HEK293 (cell line): ENCODE results near the gene CBX8.
A peak's percentile ranks its signal among the peaks of the same experiment; 100 is the strongest.

Experiments used
- BCL11A ChIP-seq: fragments of 450-650 bp; formaldehyde crosslinking; IDR thresholded peaks from 2 replicates; pipeline ENCODE4 v1.5.1; 2016; ENCODE audit warnings: low read depth, missing biosample characterization, missing genetic modification characterization
- BCL11B ChIP-seq: fragments of 450-650 bp; formaldehyde crosslinking; IDR thresholded peaks from 2 replicates; pipeline ENCODE4 v1.5.1; 2016; ENCODE audit warnings: low read depth, missing biosample characterization, missing genetic modification characterization
- MYNN ChIP-seq: fragments of 450-650 bp; formaldehyde crosslinking; IDR thresholded peaks from 2 replicates; pipeline ENCODE4 v1.5.1; 2016; ENCODE audit warnings: missing biosample characterization, missing genetic modification characterization, borderline replicate concordance
- SP2 ChIP-seq: fragments of 450-650 bp; formaldehyde crosslinking; IDR thresholded peaks from 2 replicates; pipeline ENCODE4 v1.5.1; 2016; ENCODE audit warnings: missing biosample characterization, missing genetic modification characterization
- ZNF140 ChIP-seq: fragments of 450-650 bp; formaldehyde crosslinking; IDR thresholded peaks from 2 replicates; pipeline ENCODE4 v1.5.1; 2016; ENCODE audit warnings: missing biosample characterization, missing genetic modification characterization
- ZNF169 ChIP-seq: fragments of 450-650 bp; formaldehyde crosslinking; IDR thresholded peaks from 2 replicates; pipeline ENCODE4 v1.5.1; 2016; ENCODE audit warnings: missing biosample characterization, missing genetic modification characterization
- ZNF174 ChIP-seq: fragments of 450-650 bp; formaldehyde crosslinking; IDR thresholded peaks from 2 replicates; pipeline ENCODE4 v1.5.0; 2017; ENCODE audit warnings: missing biosample characterization, mild to moderate bottlenecking, missing genetic modification characterization
- ZNF184 ChIP-seq: fragments of 450-650 bp; IDR thresholded peaks from 2 replicates; pipeline ENCODE4 v1.5.1; 2018; ENCODE audit warnings: missing biosample characterization, mild to moderate bottlenecking, missing genetic modification characterization
- ZNF202 ChIP-seq: fragments of 450-650 bp; formaldehyde crosslinking; IDR thresholded peaks from 2 replicates; pipeline ENCODE4 v1.5.1; 2016; ENCODE audit warnings: missing biosample characterization, missing genetic modification characterization, borderline replicate concordance
- ZNF214 ChIP-seq: fragments of 450-650 bp; formaldehyde crosslinking; IDR thresholded peaks from 2 replicates; pipeline ENCODE4 v1.5.1; 2017; ENCODE audit warnings: missing biosample characterization, mild to moderate bottlenecking, missing genetic modification characterization, borderline replicate concordance
- ZNF223 ChIP-seq: fragments of 450-650 bp; formaldehyde crosslinking; IDR thresholded peaks from 2 replicates; pipeline ENCODE4 v1.5.1; 2016; ENCODE audit warnings: missing biosample characterization, missing genetic modification characterization
- ZNF274 ChIP-seq, 2 experiments: fragments of 200-500 bp in 1 of 2; fragments of 450-650 bp in 1 of 2; sonication (Bioruptor generic) in 1 of 2; formaldehyde crosslinking in 1 of 2; IDR thresholded peaks; 2 replicates each; pipeline versions ENCODE4 v1.5.1 to v1.6.1; 2014 to 2016; ENCODE audit warnings: borderline replicate concordance in 1 of 2, inconsistent platforms in 1 of 2, low read length in 1 of 2, missing biosample characterization in 1 of 2, missing genetic modification characterization in 1 of 2
- ZNF341 ChIP-seq: fragments of 450-650 bp; formaldehyde crosslinking; IDR thresholded peaks from 2 replicates; pipeline ENCODE4; 2016; ENCODE audit warnings: low read depth, missing biosample characterization, missing genetic modification characterization
- ZNF391 ChIP-seq: fragments of 450-650 bp; formaldehyde crosslinking; IDR thresholded peaks from 2 replicates; pipeline ENCODE4 v1.5.1; 2016; ENCODE audit warnings: low read depth, missing biosample characterization, missing genetic modification characterization, borderline replicate concordance
- ZNF416 ChIP-seq: fragments of 450-650 bp; formaldehyde crosslinking; IDR thresholded peaks from 2 replicates; pipeline ENCODE4 v1.5.1; 2016; ENCODE audit warnings: missing biosample characterization, missing genetic modification characterization
- ZNF521 ChIP-seq: fragments of 450-650 bp; formaldehyde crosslinking; IDR thresholded peaks from 2 replicates; pipeline ENCODE4 v1.5.1; 2017; ENCODE audit warnings: missing biosample characterization, mild to moderate bottlenecking, missing genetic modification characterization
- ZNF585B ChIP-seq: fragments of 450-650 bp; formaldehyde crosslinking; IDR thresholded peaks from 2 replicates; pipeline ENCODE4 v1.5.1; 2016; ENCODE audit warnings: missing biosample characterization, missing genetic modification characterization
- ZNF623 ChIP-seq: fragments of 450-650 bp; formaldehyde crosslinking; IDR thresholded peaks from 2 replicates; pipeline ENCODE4 v1.5.1; 2016; ENCODE audit warnings: missing biosample characterization, missing genetic modification characterization
- ZNF654 ChIP-seq: fragments of 450-650 bp; formaldehyde crosslinking; IDR thresholded peaks from 2 replicates; pipeline ENCODE4 v1.5.1; 2016; ENCODE audit warnings: low read depth, missing biosample characterization, missing genetic modification characterization
- ZNF658 ChIP-seq: fragments of 450-650 bp; formaldehyde crosslinking; IDR thresholded peaks from 2 replicates; pipeline ENCODE4; 2016; ENCODE audit warnings: missing biosample characterization, missing genetic modification characterization
- ZSCAN23 ChIP-seq: fragments of 450-650 bp; formaldehyde crosslinking; IDR thresholded peaks from 2 replicates; pipeline ENCODE4 v1.5.1; 2016; ENCODE audit warnings: missing biosample characterization, missing genetic modification characterization
- ZXDB ChIP-seq: fragments of 450-650 bp; formaldehyde crosslinking; IDR thresholded peaks from 2 replicates; pipeline ENCODE4 v1.5.1; 2016; ENCODE audit warnings: missing biosample characterization, missing genetic modification characterization
- TF ChIP-seq, protein P1 (sequence below): fragments of 450-650 bp; formaldehyde crosslinking; IDR thresholded peaks from 2 replicates; pipeline ENCODE4 v1.5.1; 2017; ENCODE audit warnings: missing biosample characterization, missing genetic modification characterization
- TF ChIP-seq, protein P2 (sequence below): IDR thresholded peaks from 2 replicates; pipeline ENCODE4 v1.6.1; 2011; ENCODE audit warnings: mild to moderate bottlenecking, low read depth, low read length, borderline replicate concordance
- TF ChIP-seq, protein P3 (sequence below): fragments of 450-650 bp; formaldehyde crosslinking; IDR thresholded peaks from 2 replicates; pipeline ENCODE4 v1.5.1; 2016; ENCODE audit warnings: missing biosample characterization, missing genetic modification characterization
- TF ChIP-seq, protein P4 (sequence below): fragments of 450-650 bp; formaldehyde crosslinking; IDR thresholded peaks from 2 replicates; pipeline ENCODE4 v1.5.1; 2016; ENCODE audit warnings: missing biosample characterization, missing genetic modification characterization
- TF ChIP-seq, protein P5 (sequence below): fragments of 450-650 bp; formaldehyde crosslinking; optimal IDR thresholded peaks from 2 replicates; pipeline ENCODE3; 2016; ENCODE audit warnings: missing biosample characterization, mild to moderate bottlenecking, missing genetic modification characterization
- TF ChIP-seq, protein P6 (sequence below): fragments of 450-650 bp; formaldehyde crosslinking; IDR thresholded peaks from 2 replicates; pipeline ENCODE4 v1.5.1; 2016; ENCODE audit warnings: missing biosample characterization, missing genetic modification characterization

CBX8 gene

DNA sequence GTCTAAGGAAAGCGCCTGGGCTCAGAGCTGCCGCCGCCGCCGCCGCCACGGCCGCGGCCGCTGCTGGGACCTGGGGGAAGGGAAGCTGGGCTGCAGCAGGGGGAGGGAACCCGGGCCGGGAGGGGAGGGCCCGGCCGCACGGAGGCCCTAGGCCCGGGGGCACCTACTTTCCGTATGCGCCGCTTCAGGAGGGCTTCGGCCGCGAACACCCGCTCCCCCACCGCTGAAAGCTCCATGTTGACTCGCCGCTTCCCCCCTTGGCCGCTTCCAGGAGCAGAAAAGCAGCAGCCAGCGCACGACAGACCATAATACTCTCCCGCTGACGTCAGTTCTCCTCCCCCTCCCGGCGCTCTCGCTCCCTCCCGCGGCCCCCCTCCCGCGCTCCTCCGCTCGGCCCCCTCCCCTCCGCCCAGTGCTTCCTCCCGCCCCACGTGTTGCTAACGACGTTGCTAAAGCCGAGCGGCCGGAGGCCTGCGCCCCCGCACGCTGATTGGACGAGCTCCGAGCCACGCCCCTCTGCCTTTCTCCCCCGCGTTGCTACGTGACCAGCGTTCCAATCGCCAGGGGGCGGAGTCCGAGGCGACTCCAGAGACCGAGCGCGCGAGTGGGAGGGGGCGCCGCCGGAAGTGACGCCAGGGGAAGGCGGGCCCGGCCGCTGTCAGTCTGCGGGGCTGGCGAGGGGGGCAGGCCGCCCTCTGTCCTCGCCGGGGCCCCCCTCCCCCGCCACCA lies at the start of gene CBX8 (continued):
- TF ChIP-seq, protein P1, sequence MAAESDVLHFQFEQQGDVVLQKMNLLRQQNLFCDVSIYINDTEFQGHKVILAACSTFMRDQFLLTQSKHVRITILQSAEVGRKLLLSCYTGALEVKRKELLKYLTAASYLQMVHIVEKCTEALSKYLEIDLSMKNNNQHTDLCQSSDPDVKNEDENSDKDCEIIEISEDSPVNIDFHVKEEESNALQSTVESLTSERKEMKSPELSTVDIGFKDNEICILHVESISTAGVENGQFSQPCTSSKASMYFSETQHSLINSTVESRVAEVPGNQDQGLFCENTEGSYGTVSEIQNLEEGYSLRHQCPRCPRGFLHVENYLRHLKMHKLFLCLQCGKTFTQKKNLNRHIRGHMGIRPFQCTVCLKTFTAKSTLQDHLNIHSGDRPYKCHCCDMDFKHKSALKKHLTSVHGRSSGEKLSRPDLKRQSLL, result no peak
- no peak for TF ChIP-seq ZNF169
- TF ChIP-seq ZNF654 (tag by site-specific recombination), result no peak
- TF ChIP-seq ZSCAN23, result no peak
- TF ChIP-seq, protein P2, sequence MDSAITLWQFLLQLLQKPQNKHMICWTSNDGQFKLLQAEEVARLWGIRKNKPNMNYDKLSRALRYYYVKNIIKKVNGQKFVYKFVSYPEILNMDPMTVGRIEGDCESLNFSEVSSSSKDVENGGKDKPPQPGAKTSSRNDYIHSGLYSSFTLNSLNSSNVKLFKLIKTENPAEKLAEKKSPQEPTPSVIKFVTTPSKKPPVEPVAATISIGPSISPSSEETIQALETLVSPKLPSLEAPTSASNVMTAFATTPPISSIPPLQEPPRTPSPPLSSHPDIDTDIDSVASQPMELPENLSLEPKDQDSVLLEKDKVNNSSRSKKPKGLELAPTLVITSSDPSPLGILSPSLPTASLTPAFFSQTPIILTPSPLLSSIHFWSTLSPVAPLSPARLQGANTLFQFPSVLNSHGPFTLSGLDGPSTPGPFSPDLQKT, result no peak
- TF ChIP-seq MYNN, result no peak
- TF ChIP-seq, protein P3, sequence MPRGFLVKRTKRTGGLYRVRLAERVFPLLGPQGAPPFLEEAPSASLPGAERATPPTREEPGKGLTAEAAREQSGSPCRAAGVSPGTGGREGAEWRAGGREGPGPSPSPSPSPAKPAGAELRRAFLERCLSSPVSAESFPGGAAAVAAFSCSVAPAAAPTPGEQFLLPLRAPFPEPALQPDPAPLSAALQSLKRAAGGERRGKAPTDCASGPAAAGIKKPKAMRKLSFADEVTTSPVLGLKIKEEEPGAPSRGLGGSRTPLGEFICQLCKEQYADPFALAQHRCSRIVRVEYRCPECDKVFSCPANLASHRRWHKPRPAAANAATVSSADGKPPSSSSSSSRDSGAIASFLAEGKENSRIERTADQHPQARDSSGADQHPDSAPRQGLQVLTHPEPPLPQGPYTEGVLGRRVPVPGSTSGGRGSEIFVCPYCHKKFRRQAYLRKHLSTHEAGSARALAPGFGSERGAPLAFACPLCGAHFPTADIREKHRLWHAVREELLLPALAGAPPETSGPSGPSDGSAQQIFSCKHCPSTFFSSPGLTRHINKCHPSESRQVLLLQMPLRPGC (tag by site-specific recombination), result 0 out of 2 replicates have a peak, but pooled peaks have one; percentile 51
- TF ChIP-seq ZNF274 (IDR thresholded peaks at IDR 0.05; ENCODE audit: low read length), result no peak
- TF ChIP-seq ZNF274 (tag by site-specific recombination; IDR thresholded peaks at IDR 0.05; ENCODE audit: borderline replicate concordance), result no peak
- TF ChIP-seq ZNF202 (tag by site-specific recombination), result no peak
- TF ChIP-seq ZNF140 (tag by site-specific recombination), result no peak
- TF ChIP-seq, protein P4, sequence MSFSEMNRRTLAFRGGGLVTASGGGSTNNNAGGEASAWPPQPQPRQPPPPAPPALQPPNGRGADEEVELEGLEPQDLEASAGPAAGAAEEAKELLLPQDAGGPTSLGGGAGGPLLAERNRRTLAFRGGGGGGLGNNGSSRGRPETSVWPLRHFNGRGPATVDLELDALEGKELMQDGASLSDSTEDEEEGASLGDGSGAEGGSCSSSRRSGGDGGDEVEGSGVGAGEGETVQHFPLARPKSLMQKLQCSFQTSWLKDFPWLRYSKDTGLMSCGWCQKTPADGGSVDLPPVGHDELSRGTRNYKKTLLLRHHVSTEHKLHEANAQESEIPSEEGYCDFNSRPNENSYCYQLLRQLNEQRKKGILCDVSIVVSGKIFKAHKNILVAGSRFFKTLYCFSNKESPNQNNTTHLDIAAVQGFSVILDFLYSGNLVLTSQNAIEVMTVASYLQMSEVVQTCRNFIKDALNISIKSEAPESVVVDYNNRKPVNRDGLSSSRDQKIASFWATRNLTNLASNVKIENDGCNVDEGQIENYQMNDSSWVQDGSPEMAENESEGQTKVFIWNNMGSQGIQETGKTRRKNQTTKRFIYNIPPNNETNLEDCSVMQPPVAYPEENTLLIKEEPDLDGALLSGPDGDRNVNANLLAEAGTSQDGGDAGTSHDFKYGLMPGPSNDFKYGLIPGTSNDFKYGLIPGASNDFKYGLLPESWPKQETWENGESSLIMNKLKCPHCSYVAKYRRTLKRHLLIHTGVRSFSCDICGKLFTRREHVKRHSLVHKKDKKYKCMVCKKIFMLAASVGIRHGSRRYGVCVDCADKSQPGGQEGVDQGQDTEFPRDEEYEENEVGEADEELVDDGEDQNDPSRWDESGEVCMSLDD (tag by site-specific recombination), result peak; percentile 54; the same call in 1 of the 2 replicates
- no peak for TF ChIP-seq ZNF184 (tag by site-specific recombination)
- TF ChIP-seq ZNF521 (tag by site-specific recombination), result no peak
- TF ChIP-seq BCL11A (tag by site-specific recombination), result no peak
- TF ChIP-seq ZNF585B, result no peak
- peak; percentile 93 for TF ChIP-seq ZNF341 (tag by site-specific recombination)
- no peak for TF ChIP-seq ZNF174 (tag by site-specific recombination)
- no peak; the same call in 1 of the 2 replicates for TF ChIP-seq ZNF391 (tag by site-specific recombination)
- TF ChIP-seq ZNF223 (tag by site-specific recombination), result no peak
- no peak for TF ChIP-seq ZNF623
- TF ChIP-seq, protein P5, sequence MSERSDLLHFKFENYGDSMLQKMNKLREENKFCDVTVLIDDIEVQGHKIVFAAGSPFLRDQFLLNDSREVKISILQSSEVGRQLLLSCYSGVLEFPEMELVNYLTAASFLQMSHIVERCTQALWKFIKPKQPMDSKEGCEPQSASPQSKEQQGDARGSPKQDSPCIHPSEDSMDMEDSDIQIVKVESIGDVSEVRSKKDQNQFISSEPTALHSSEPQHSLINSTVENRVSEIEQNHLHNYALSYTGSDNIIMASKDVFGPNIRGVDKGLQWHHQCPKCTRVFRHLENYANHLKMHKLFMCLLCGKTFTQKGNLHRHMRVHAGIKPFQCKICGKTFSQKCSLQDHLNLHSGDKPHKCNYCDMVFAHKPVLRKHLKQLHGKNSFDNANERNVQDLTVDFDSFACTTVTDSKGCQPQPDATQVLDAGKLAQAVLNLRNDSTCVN (tag by site-specific recombination), result peak; percentile 73
- no peak for TF ChIP-seq ZNF416 (tag by site-specific recombination)
- TF ChIP-seq, protein P6, sequence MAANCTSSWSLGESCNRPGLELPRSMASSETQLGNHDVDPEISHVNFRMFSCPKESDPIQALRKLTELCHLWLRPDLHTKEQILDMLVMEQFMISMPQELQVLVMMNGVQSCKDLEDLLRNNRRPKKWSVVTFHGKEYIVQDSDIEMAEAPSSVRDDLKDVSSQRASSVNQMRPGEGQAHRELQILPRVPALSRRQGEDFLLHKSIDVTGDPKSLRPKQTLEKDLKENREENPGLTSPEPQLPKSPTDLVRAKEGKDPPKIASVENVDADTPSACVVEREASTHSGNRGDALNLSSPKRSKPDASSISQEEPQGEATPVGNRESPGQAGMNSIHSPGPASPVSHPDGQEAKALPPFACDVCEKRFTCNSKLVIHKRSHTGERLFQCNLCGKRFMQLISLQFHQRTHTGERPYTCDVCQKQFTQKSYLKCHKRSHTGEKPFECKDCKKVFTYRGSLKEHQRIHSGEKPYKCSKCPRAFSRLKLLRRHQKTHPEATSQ (tag by site-specific recombination), result 0 out of 2 replicates have a peak, but pooled peaks have one; percentile 41
- peak; percentile 42; the same call in 1 of the 2 replicates for TF ChIP-seq BCL11B (tag by site-specific recombination)
- TF ChIP-seq ZXDB (tag by site-specific recombination), result peak; percentile 59; the same call in 1 of the 2 replicates
- TF ChIP-seq ZNF658, result no peak
- no peak for TF ChIP-seq ZNF214 (tag by site-specific recombination)
- peak; percentile 98 for TF ChIP-seq SP2
